Duodenal mucosa (tissue), 2 donors: Measurements from ENCODE around the gene MUSK.

ENCODE experiments used
- H3K27ac ChIP-seq: one replicate; pipeline ENCODE4 v1.7.0; 2013; ENCODE audit warnings: low read depth, low read length
- H3K27me3 ChIP-seq, 2 donors: one replicate each; pipeline ENCODE4 v1.7.0; 2013; ENCODE audit warnings: low read length in 2 of 2, control low read depth in 1 of 2; ENCODE audit not compliant: insufficient read depth in 2 of 2, control insufficient read depth in 1 of 2
- H3K36me3 ChIP-seq, 2 donors: one replicate each; pipeline ENCODE4 v1.7.0; 2013; ENCODE audit warnings: low read length in 2 of 2, control low read depth in 1 of 2; ENCODE audit not compliant: insufficient read depth in 2 of 2, control insufficient read depth in 1 of 2
- H3K4me1 ChIP-seq, 2 donors: one replicate each; pipeline ENCODE4 v1.7.0; 2013; ENCODE audit warnings: low read length in 2 of 2, control low read depth in 1 of 2; ENCODE audit not compliant: insufficient read depth in 2 of 2, control insufficient read depth in 1 of 2
- H3K4me3 ChIP-seq, 2 donors: one replicate each; pipeline ENCODE4 v1.7.0; 2013; ENCODE audit warnings: low read length in 2 of 2, low read depth in 1 of 2
- H3K9ac ChIP-seq, 2 donors: one replicate each; pipeline ENCODE4 v1.7.0; 2013; ENCODE audit warnings: low read length in 2 of 2, low read depth in 1 of 2
- H3K9me3 ChIP-seq, 2 donors: one replicate each; pipeline ENCODE4 v1.7.0; 2013; ENCODE audit warnings: low read length in 2 of 2, control low read depth in 1 of 2; ENCODE audit not compliant: control insufficient read depth in 1 of 2

MUSK gene

DNA sequence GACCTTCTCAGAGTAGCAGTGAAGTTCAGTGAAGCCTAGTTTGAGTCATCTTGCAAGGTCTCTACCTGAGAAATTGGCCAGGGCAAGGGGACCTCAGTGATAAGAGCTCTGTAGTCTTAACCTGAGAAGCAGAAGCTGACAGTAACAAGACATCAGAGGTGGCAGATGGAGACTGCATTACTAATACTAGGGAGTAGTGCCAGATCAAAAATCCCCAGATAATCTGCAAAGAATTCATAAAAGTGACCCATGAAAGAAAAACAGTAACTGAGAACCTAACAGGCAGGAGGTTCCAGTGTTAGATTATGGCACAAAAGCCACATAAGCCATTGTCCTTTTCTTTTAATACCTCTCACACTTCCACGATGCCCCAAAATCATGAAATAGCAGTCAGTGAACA, 175.5 kb downstream of the MUSK start:
- H3K9ac ChIP-seq = no peak overlapping the region
- H3K27ac ChIP-seq = no peak overlapping the region
- H3K36me3 ChIP-seq = no peaks in the 10 kb centered on the region
- no peaks in the 10 kb centered on the region for H3K27me3 ChIP-seq
- no peaks in the 10 kb centered on the region for H3K9me3 ChIP-seq
- H3K4me1 ChIP-seq = no peaks in the 10 kb centered on the region
- H3K4me3 ChIP-seq = no peak overlapping the region

- H3K36me3 ChIP-seq = no peaks in the 10 kb centered on the region
- no peak overlapping the region for H3K4me3 ChIP-seq
- H3K27me3 ChIP-seq = no peaks in the 10 kb centered on the region
- no peak overlapping the region for H3K27ac ChIP-seq
- no peak overlapping the region for H3K9ac ChIP-seq
- H3K9me3 ChIP-seq = no peaks in the 10 kb centered on the region
- H3K4me1 ChIP-seq = no peaks in the 10 kb centered on the region
These were observed 177.6 kb downstream of the MUSK start for GRCh38 chr9:110846215-110846614.

GRCh38 chr9:110847671-110848070, 179.1 kb downstream of the MUSK start:
- no peak overlapping the region for H3K4me3 ChIP-seq
- no peak overlapping the region for H3K9ac ChIP-seq
- no peaks in the 10 kb centered on the region for H3K9me3 ChIP-seq
- H3K27me3 ChIP-seq = no peaks in the 10 kb centered on the region
- H3K27ac ChIP-seq = no peak overlapping the region
- H3K4me1 ChIP-seq = no peaks in the 10 kb centered on the region
- no peaks in the 10 kb centered on the region for H3K36me3 ChIP-seq

GRCh38 chr9:110850401-110851135, 182.0 kb downstream of the MUSK start:
- H3K9me3 ChIP-seq = peaks cover 5 to 11% of the 10 kb centered on the region in 2 donors
- H3K4me3 ChIP-seq = no peak overlapping the region
- no peaks in the 10 kb centered on the region for H3K36me3 ChIP-seq
- no peak overlapping the region for H3K27ac ChIP-seq
- H3K4me1 ChIP-seq = no peaks in the 10 kb centered on the region
- no peak overlapping the region for H3K9ac ChIP-seq
- H3K27me3 ChIP-seq = no peaks in the 10 kb centered on the region
